Neural crest cell (in vitro differentiated cells): ENCODE measurements around the gene TMEM126B. TPM values are rescaled to one million over a fixed set of nuclear protein-coding genes. Genes with fewer than 3 reads are reported as not detected.

Experiments used
- DNase-seq: peaks from one replicate; pipeline ENCODE4 v3.0.0; 2021; ENCODE audit warnings: low read depth, mixed read lengths, low spot score
- H3K27ac Mint-ChIP-seq: one replicate; pipeline ENCODE4 v1.8.0; 2021; ENCODE audit warnings: mild to moderate bottlenecking, mixed read lengths; ENCODE audit not compliant: unreplicated experiment
- H3K27me3 Mint-ChIP-seq: 2 replicates; pipeline ENCODE4 v1.8.0; 2021; ENCODE audit warnings: low read depth, mild to moderate bottlenecking, mixed read lengths
- H3K36me3 Mint-ChIP-seq: 2 replicates; pipeline ENCODE4 v1.8.0; 2021; ENCODE audit warnings: low read depth, mild to moderate bottlenecking, mixed read lengths
- H3K4me1 Mint-ChIP-seq: 2 replicates; pipeline ENCODE4 v1.8.0; 2021; ENCODE audit warnings: mixed read lengths
- H3K4me3 Mint-ChIP-seq: one replicate; pipeline ENCODE4 v1.8.0; 2021; ENCODE audit warnings: mild to moderate bottlenecking, mixed read lengths
- H3K9me3 Mint-ChIP-seq: 2 replicates; pipeline ENCODE4 v1.8.0; 2021; ENCODE audit warnings: mixed read lengths
- CTCF ChIP-seq: fragments of 200-600 bp; sonication (generic); conservative IDR thresholded peaks from 2 replicates; pipeline ENCODE4 v1.5.0; 2021; ENCODE audit warnings: antibody characterized with exemption, mild to moderate bottlenecking
- total RNA-seq: library from RNA; stranded (reverse); gene quantifications from 2 replicates; pipeline ENCODE4 v1.2.1, GENCODE V29; 2021

TMEM126B gene
- total RNA-seq, 1 donor from 2014 or later, result 48.4 TPM

GRCh38 chr11:85634747-85635146 is 6.4 kb downstream of the TMEM126B start:
- Mint-ChIP-seq H3K27ac (no peak overlapping the region), H3K4me3 (no peak overlapping the region), H3K4me1 (no peaks in the 10 kb centered on the region), H3K36me3 (peaks cover 8% of the 10 kb centered on the region), H3K9me3 (no peaks in the 10 kb centered on the region), H3K27me3 (no peaks in the 10 kb centered on the region)
- no peak for DNase-seq
- no peak for TF ChIP-seq CTCF

- peaks cover 54% of the 10 kb centered on the region for H3K27me3 Mint-ChIP-seq
- no peaks in the 10 kb centered on the region for H3K9me3 Mint-ChIP-seq
Observed at GRCh38 chr11:85643191-85643614, 14.8 kb downstream of the TMEM126B start.

GRCh38 chr11:85647078-85647477 is 18.7 kb downstream of the TMEM126B start:
- no peak overlapping the region for H3K27ac Mint-ChIP-seq
- H3K27me3 Mint-ChIP-seq, result peaks cover 37% of the 10 kb centered on the region
- H3K4me3 Mint-ChIP-seq, result peak overlapping the region; percentile 98
- H3K4me1 Mint-ChIP-seq, result peaks cover 24% of the 10 kb centered on the region
- no peaks in the 10 kb centered on the region for H3K9me3 Mint-ChIP-seq
- DNase-seq, result no peak
- H3K36me3 Mint-ChIP-seq, result no peaks in the 10 kb centered on the region
- no peak for TF ChIP-seq CTCF

More at GRCh38 chr11:85643191-85643614, 14.8 kb downstream of the TMEM126B start:
- Mint-ChIP-seq H3K27ac (no peak overlapping the region), H3K4me1 (peaks cover 11% of the 10 kb centered on the region), H3K36me3 (peaks cover 4% of the 10 kb centered on the region), H3K4me3 (peak overlapping the region; percentile 16)
- TF ChIP-seq CTCF, result no peak
- no peak for DNase-seq

GRCh38 chr11:85647604-85648299 is 19.4 kb downstream of the TMEM126B start, which contains the start of gene TMEM126A:
Gene TMEM126A (plus strand): TSS chr11:85647967. CDS start chr11:85650256, 2,289 bp downstream.
- Mint-ChIP-seq H3K9me3 (no peaks in the 10 kb centered on the region), H3K36me3 (no peaks in the 10 kb centered on the region), H3K27me3 (peaks cover 31% of the 10 kb centered on the region), H3K27ac (peak within 1 kb of the TSS; percentile 99), H3K4me3 (peak within 1 kb of the TSS; percentile 98), H3K4me1 (peaks cover 24% of the 10 kb centered on the region)
- no peak for TF ChIP-seq CTCF
- DNase-seq, result peak; percentile 74

- Mint-ChIP-seq H3K4me1 (peaks cover 24% of the 10 kb centered on the region), H3K36me3 (no peaks in the 10 kb centered on the region), H3K27ac (no peak overlapping the region), H3K9me3 (no peaks in the 10 kb centered on the region), H3K4me3 (no peak overlapping the region), H3K27me3 (no peaks in the 10 kb centered on the region)
- TF ChIP-seq CTCF, result no peak
- DNase-seq, result no peak
Observed at GRCh38 chr11:85651118-85651517, 22.7 kb downstream of the TMEM126B start.
